Stomach (tissue), 4 donors: ENCODE data around the gene LIMK1.

Source experiments
- EP300 ChIP-seq: sonication (generic); formaldehyde crosslinking; IDR thresholded peaks from one replicate; pipeline ENCODE4 v1.6.1; 2017; ENCODE audit warnings: antibody characterized with exemption
- POLR2A ChIP-seq, 4 donors: fragments of 450-650 bp; IDR thresholded peaks; one replicate each; pipeline ENCODE4 v1.6.1; 2016; ENCODE audit warnings: antibody characterized with exemption in 4 of 4, control low read depth in 2 of 4, mild to moderate bottlenecking in 1 of 4, moderate library complexity in 1 of 4

DNA sequence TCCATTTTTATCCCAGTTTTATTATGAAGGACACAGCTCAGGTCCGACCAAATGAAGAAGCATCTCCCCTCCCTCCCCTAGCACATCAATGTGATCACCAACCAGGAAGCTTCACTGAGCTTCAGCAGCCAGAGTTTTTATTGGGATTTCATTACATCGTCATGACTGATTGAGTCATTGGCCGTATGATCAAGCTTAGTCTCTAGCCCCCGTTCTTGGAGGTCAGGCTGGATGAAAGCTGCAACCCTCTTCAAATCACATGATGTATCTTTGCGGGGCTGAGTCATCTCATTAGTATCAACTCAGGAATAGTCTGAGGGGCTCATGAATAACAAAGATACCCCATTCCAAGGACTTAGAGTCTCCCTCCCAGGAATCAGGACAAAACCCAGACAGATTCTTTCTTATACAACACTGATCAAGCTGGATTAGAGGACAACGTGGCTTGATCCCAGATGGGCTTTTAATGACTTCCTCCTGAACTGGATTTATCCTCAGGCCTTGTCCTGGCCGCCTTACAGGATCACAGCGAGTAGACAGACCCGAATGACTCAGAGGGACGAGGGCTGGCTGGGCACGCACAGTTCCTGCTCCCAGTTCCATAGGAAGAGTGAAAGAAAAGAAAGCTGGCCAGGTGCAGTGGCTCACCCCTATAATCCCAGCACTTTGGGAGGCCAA, 14.5 kb downstream of the LIMK1 start:
- TF ChIP-seq POLR2A (IDR thresholded peaks at IDR 0.05) (no peak), EP300 (no peak)
